GM12891 (cell line): ENCODE results near the gene BCAS1.

Experiments used
- DNase-seq: peaks from one replicate; pipeline ENCODE4 v3.0.0; 2011; ENCODE audit warnings: low spot score; ENCODE audit not compliant: insufficient read length
- FAIRE-seq: peaks from 2 replicates; lab custom pipeline; 2011; peaks lifted over from hg19 to GRCh38; lab: Jason Lieb, UNC
- PAX5 ChIP-seq: IDR thresholded peaks from 2 replicates; pipeline ENCODE4 v1.6.1; 2011; ENCODE audit warnings: low read length, moderate library complexity, mild to moderate bottlenecking; ENCODE audit not compliant: insufficient read depth, severe bottlenecking
- POLR2A ChIP-seq: IDR thresholded peaks from 2 replicates; pipeline ENCODE4 v1.6.1; 2011; ENCODE audit warnings: low read depth, low read length, control low read depth
- POLR2AphosphoS5 ChIP-seq: IDR thresholded peaks from 2 replicates; pipeline ENCODE4 v1.6.1; 2011; ENCODE audit warnings: low read depth, low read length, control low read depth
- POU2F2 ChIP-seq: IDR thresholded peaks from 2 replicates; pipeline ENCODE4 v1.6.1; 2011; ENCODE audit warnings: low read depth, mild to moderate bottlenecking, control low read depth, low read length, moderate library complexity
- SPI1 ChIP-seq: IDR thresholded peaks from 2 replicates; pipeline ENCODE4 v1.6.1; 2011; ENCODE audit warnings: low read depth, low read length, control low read depth
- TAF1 ChIP-seq: IDR thresholded peaks from 2 replicates; pipeline ENCODE4 v1.6.1; 2011; ENCODE audit warnings: low read depth, low read length, control low read depth

The BCAS1 gene

GRCh38 chr20:53963635-53964034, 106.8 kb downstream of the BCAS1 start:
- DNase-seq = no peak
- FAIRE-seq = no peak
- TF ChIP-seq POU2F2 = no peak
- TF ChIP-seq SPI1 = no peak
- no peak for TF ChIP-seq TAF1

- DNase-seq = no peak
- TF ChIP-seq POLR2A = no peak
- no peak for TF ChIP-seq POLR2AphosphoS5
- TF ChIP-seq PAX5 = no peak
- no peak for TF ChIP-seq SPI1
- no peak for TF ChIP-seq TAF1
- no peak for TF ChIP-seq POU2F2
- FAIRE-seq = no peak
These were observed 108.0 kb downstream of the BCAS1 start for GRCh38 chr20:53962388-53962787.

- no peak for TF ChIP-seq POLR2A
- TF ChIP-seq TAF1 = no peak
- TF ChIP-seq SPI1 = no peak
- no peak for TF ChIP-seq PAX5
- TF ChIP-seq POLR2AphosphoS5 = no peak
- TF ChIP-seq POU2F2 = no peak
- FAIRE-seq (no peak), DNase-seq (no peak)
These were observed 108.9 kb downstream of the BCAS1 start for GRCh38 chr20:53961527-53961926.

- DNase-seq = no peak
- FAIRE-seq = no peak
- no peak for TF ChIP-seq SPI1
- no peak for TF ChIP-seq POLR2AphosphoS5
- TF ChIP-seq PAX5 = no peak
- no peak for TF ChIP-seq POU2F2
- TF ChIP-seq TAF1 = no peak
- TF ChIP-seq POLR2A = no peak
These were observed 109.7 kb downstream of the BCAS1 start for GRCh38 chr20:53960579-53961272.

- FAIRE-seq (no peak), DNase-seq (no peak)
- TF ChIP-seq POU2F2 = no peak
- no peak for TF ChIP-seq PAX5
- TF ChIP-seq POLR2A = no peak
- TF ChIP-seq TAF1 = no peak
- no peak for TF ChIP-seq POLR2AphosphoS5
- TF ChIP-seq SPI1 = no peak
These were observed 110.3 kb downstream of the BCAS1 start for GRCh38 chr20:53959911-53960578.

GRCh38 chr20:53958260-53958659, 112.1 kb downstream of the BCAS1 start:
- no peak for DNase-seq
- FAIRE-seq = no peak
- TF ChIP-seq POLR2AphosphoS5 = no peak
- no peak for TF ChIP-seq PAX5

- TF ChIP-seq POU2F2 (no peak), SPI1 (no peak), POLR2A (no peak), TAF1 (no peak), POLR2AphosphoS5 (no peak), PAX5 (no peak)
- DNase-seq = no peak
- FAIRE-seq = no peak
These were observed 112.8 kb downstream of the BCAS1 start for GRCh38 chr20:53957451-53958172.

GRCh38 chr20:53956013-53956715, 114.2 kb downstream of the BCAS1 start:
- FAIRE-seq (no peak), DNase-seq (no peak)
- TF ChIP-seq SPI1 = no peak
- no peak for TF ChIP-seq POU2F2

- no peak for FAIRE-seq
- DNase-seq = no peak
These were observed 115.4 kb downstream of the BCAS1 start for GRCh38 chr20:53954723-53955658.

More at GRCh38 chr20:53954723-53955658, 115.4 kb downstream of the BCAS1 start:
- TF ChIP-seq POU2F2 = no peak
